HG03139 (cell line): Measurements from ENCODE around the gene AKR1C1.
"Not testable (repeated sequence)": the region's sequence is repeated elsewhere in the genome, so short reads cannot be mapped to it uniquely, and the experiment has no call there.

ENCODE experiments used
- ATAC-seq: cut with Tn5 transposase; IDR thresholded peaks from one replicate; pipeline ENCODE4 v1.9.1; 2021; ENCODE audit not compliant: unreplicated experiment

AKR1C1 gene

DNA sequence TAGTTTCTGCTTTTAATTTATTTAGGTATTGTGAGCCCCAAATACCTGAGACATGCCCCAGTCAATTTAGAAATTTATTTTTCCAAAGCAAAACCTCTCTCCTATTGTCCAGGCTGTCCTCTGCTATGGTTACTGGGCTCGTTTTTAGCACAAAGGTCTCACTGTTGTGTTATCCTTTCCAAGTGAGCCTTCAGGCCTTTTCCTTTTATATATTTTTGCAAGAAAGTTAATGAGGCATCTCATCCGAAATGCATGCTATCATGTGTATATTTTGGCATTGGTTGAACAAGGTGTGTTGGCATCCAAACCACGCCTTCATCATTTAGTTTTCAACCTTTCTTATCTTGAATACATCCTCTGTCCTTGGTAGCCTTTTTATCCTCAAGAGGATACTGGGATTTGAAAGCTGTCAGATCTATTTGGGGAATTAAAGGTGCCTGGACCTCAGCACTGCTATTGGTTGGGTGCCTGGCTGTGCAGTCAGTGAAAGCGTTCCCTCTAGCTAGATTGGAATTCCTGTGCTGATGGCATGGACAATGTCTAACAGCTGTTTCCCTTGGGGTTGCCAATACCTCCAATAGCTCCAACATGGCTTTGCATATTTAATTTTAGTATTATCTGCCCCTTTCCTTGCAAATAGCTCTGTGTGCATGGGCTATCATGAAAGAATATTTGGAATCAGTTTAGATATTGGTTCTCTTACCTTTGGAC is 51.1 kb downstream of the AKR1C1 start:
- ATAC-seq, result not testable (repeated sequence)

- no peak for ATAC-seq
These were observed 51.7 kb downstream of the AKR1C1 start for GRCh38 chr10:5014936-5015335.

DNA sequence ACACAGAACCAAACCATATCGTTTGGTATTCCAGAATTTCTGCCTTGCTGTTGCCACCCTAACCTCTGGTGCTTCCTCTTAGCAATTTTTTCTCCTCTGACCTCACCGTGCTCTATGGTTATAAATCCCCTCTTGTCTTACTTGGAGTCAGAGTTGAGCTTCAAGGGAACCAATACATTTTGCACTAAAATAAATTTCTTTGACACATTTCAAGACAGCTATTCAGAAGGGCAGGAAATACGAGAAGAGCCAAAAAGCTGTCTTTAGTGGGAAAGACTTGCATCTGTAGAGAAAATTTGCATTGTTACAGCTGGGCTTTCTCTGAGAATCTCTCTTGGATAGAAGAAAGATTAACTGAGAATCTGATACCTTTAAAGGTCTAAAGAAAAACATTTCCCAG is 54.9 kb downstream of the AKR1C1 start:
- ATAC-seq, result no peak

GRCh38 chr10:5018671-5019277 is 55.6 kb downstream of the AKR1C1 start:
- ATAC-seq, result not testable (repeated sequence)

GRCh38 chr10:5019770-5020612 is 56.8 kb downstream of the AKR1C1 start:
- ATAC-seq, result not testable (repeated sequence)

- not testable (repeated sequence) for ATAC-seq
These were observed 58.5 kb downstream of the AKR1C1 start for GRCh38 chr10:5021624-5022290.

GRCh38 chr10:5023177-5023805 is 60.1 kb downstream of the AKR1C1 start:
- no peak for ATAC-seq

DNA sequence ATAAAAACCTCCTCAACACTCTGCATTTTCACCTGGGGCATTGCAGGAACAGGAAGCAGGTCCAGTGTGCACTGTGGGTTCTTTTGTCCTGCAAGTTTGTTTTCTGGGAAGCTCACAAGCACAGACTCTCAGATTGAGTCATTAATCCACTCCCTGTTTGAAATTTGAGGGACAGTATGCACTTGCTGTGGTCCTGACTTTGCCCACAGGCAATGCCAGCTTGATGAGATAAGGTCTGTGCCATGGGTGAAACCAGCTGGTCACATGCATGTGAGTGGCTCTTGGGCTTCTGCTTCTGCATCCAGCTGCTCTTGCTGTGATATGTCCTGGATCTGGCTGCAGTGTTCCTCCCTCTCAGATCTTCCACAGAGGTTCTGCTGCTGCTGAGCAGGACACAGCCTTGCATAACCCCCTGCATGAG is 62.3 kb downstream of the AKR1C1 start:
- not testable (repeated sequence) for ATAC-seq

DNA sequence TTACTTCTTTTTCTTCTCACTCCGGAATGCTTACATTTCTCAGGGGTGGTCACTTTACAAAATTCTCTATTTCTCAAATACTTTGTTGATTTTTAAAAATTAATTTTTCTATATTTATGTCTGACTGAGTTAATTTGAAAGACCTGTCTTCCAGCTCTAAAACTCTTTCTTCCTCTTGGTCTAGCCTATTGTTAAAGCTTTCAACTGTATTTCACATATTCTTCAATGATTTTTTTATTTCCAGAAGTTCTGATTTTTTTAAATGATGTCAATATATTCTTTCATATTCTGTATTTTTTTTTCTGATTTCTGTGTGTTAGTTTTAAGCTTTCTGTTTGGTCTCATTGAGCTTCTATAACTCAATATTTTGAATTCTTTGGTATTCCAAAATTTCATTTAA is 67.8 kb downstream of the AKR1C1 start:
- no peak for ATAC-seq

GRCh38 chr10:5031588-5031987 is 68.4 kb downstream of the AKR1C1 start:
- not testable (repeated sequence) for ATAC-seq

DNA sequence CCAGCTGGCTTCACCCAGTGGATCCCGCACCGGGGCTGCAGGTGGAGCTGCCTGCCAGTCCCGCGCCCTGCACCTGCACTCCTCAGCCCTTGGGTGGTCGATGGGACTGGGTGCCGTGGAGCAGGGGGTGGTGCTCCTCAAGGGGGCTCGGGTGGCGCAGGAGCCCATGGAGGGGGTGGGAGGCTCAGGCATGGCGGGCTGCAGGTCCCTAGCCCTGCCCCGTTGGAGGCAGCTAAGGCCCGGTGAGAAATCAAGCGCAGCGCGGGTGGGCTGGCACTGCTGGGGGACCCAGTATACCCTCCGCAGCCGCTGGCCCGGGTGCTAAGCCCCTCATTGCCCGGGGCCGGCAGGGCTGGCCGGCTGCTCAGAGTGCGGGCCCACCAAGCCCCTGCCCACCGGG is 69.2 kb downstream of the AKR1C1 start:
- ATAC-seq, result not testable (repeated sequence)
